Endothelial cell of umbilical vein (primary cell): Measurements from ENCODE around the gene CCDC167. TPM values are rescaled to one million over a fixed set of nuclear protein-coding genes. Genes with fewer than 3 reads are reported as not detected.

ENCODE experiments used
- BruUV-seq: library from RNA; stranded (reverse); fragments of 400-500 nt; replicated peaks from 2 replicates; lab custom pipeline; 2021; lab: Mats Ljungman, UMichigan
- CTCF ChIA-PET: fragments of 300-600, 350-600 bp; sonication (Branson Sonifier 250); formaldehyde crosslinking; loops from one replicate; lab custom pipeline; 2021; ENCODE audit warnings: antibody characterized with exemption, inconsistent platforms; lab: Charles Lee
- POLR2A ChIA-PET: fragments of 300-600, 350-600 bp; sonication (Branson Sonifier 250); formaldehyde crosslinking; loops from one replicate; lab custom pipeline; 2021; ENCODE audit warnings: antibody characterized with exemption, inconsistent platforms; lab: Charles Lee
- DNase-seq: peaks from one replicate; pipeline ENCODE4 v3.0.0-alpha.2; 2011; ENCODE audit warnings: low read depth, low spot score
- FAIRE-seq: peaks from 2 replicates; lab custom pipeline; 2011; peaks lifted over from hg19 to GRCh38; lab: Jason Lieb, UNC
- H2AFZ ChIP-seq: 2 replicates; pipeline ENCODE4 v1.6.0; 2012; ENCODE audit warnings: low read depth, low read length, control low read depth, inconsistent platforms
- H3K27ac ChIP-seq: 2 replicates; pipeline ENCODE4 v1.5.1; 2011; ENCODE audit warnings: low read depth, mild to moderate bottlenecking, control low read depth, low read length, moderate library complexity; ENCODE audit not compliant: insufficient read depth
- H3K27me3 ChIP-seq, 2 experiments: 2 replicates each; pipeline versions ENCODE4 v1.6.0 to v1.6.1; 2011; ENCODE audit warnings: low read length in 2 of 2, mixed read lengths in 1 of 2; ENCODE audit not compliant: control insufficient read depth in 2 of 2, insufficient read depth in 2 of 2
- H3K36me3 ChIP-seq, 2 experiments: 2 replicates in 1 of 2; 3 replicates in 1 of 2; pipeline ENCODE4 v1.5.1; 2011; ENCODE audit warnings: low read length in 2 of 2, mild to moderate bottlenecking in 1 of 2, moderate library complexity in 1 of 2; ENCODE audit not compliant: control insufficient read depth in 2 of 2, insufficient read depth in 2 of 2; ENCODE audit errors: extremely low read depth in 1 of 2
- H3K4me1 ChIP-seq: 3 replicates; pipeline ENCODE4 v1.5.1; 2011; ENCODE audit warnings: mild to moderate bottlenecking, low read length; ENCODE audit not compliant: control insufficient read depth, insufficient read depth; ENCODE audit errors: extremely low read depth
- H3K4me2 ChIP-seq: 2 replicates; pipeline ENCODE4 v1.6.1; 2011; ENCODE audit warnings: low read length, control low read depth, mixed read lengths; ENCODE audit not compliant: insufficient read depth
- H3K4me3 ChIP-seq, 3 experiments: fragments of 200-600 bp in 1 of 3; sonication (generic), shearing (Covaris generic) in 1 of 3; replicated peaks in 1 of 3; 2 replicates each; pipeline ENCODE4 v1.5.1; 2011 to 2016; ENCODE audit warnings: control low read depth in 3 of 3, low read length in 3 of 3, mild to moderate bottlenecking in 2 of 3, inconsistent platforms in 1 of 3, low read depth in 1 of 3, moderate library complexity in 1 of 3; ENCODE audit not compliant: insufficient read depth in 1 of 3
- H3K79me2 ChIP-seq: 2 replicates; pipeline ENCODE4 v1.6.0; 2012; ENCODE audit warnings: low read length, inconsistent platforms; ENCODE audit not compliant: control insufficient read depth, insufficient read depth
- H3K9ac ChIP-seq: replicated peaks from 2 replicates; pipeline ENCODE3; 2011; ENCODE audit warnings: low read length, control low read depth; ENCODE audit not compliant: insufficient read depth; ENCODE audit errors: extremely low read depth
- H3K9me1 ChIP-seq: replicated peaks from 3 replicates; pipeline ENCODE4 v1.6.0; 2011; ENCODE audit warnings: mild to moderate bottlenecking, low read length; ENCODE audit not compliant: control insufficient read depth, insufficient read depth; ENCODE audit errors: extremely low read depth
- H3K9me3 ChIP-seq: replicated peaks from 2 replicates; pipeline ENCODE4 v1.5.1; 2012; ENCODE audit warnings: low read length, inconsistent platforms; ENCODE audit not compliant: control insufficient read depth, insufficient read depth
- H4K20me1 ChIP-seq: replicated peaks from 2 replicates; pipeline ENCODE3; 2011; ENCODE audit warnings: mild to moderate bottlenecking, low read length; ENCODE audit not compliant: control insufficient read depth, insufficient read depth; ENCODE audit errors: extremely low read depth
- CTCF ChIP-seq, 2 donors: IDR thresholded peaks; 1 replicate in 1 of 2; 2 replicates in 1 of 2; pipeline ENCODE4 v1.5.1; 2011; ENCODE audit warnings: low read length in 2 of 2, mild to moderate bottlenecking in 2 of 2, moderate library complexity in 2 of 2, control low read depth in 1 of 2, inconsistent platforms in 1 of 2, low read depth in 1 of 2; ENCODE audit not compliant: insufficient read depth in 1 of 2; ENCODE audit errors: extremely low read depth in 1 of 2
- GATA2 ChIP-seq: IDR thresholded peaks from 2 replicates; pipeline ENCODE4 v1.7.0; 2011; ENCODE audit warnings: low read depth, mild to moderate bottlenecking, moderate library complexity, mixed read lengths, low read length; ENCODE audit not compliant: insufficient read length, insufficient read depth
- MYC ChIP-seq: IDR thresholded peaks from one replicate; pipeline ENCODE4 v1.6.1; 2011; ENCODE audit warnings: mild to moderate bottlenecking, low read depth, low read length
- POLR2A ChIP-seq: IDR thresholded peaks from 2 replicates; pipeline ENCODE4 v1.6.1; 2012; ENCODE audit warnings: low read depth, mild to moderate bottlenecking, control low read depth, low read length
- dilution Hi-C: fragments of 300-500 bp; cut with MboI; formaldehyde crosslinking; loops from one replicate; pipeline ENCODE4 v1.15.0; 2019; ENCODE audit warnings: low sequenced_read_pairs; ENCODE audit not compliant: extremely low pct_ligation_motif_present
- intact Hi-C: fragments of 100-400 bp; cut with micrococcal nuclease; formaldehyde crosslinking; loops from one replicate; pipeline ENCODE4 v1.10.0; 2022
- polyA plus RNA-seq, 4 experiments: library from polyadenylated mRNA; depleted of rRNA in 3 of 4; stranded (reverse) in 3 of 4; unstranded in 1 of 4; fragments of >200 nt; gene quantifications; 2 replicates each; pipeline versions ENCODE4 v1.2.1 to v1.2.3, GENCODE V29; 2011 to 2012; ENCODE audit warnings: missing spikeins in 1 of 4
- total RNA-seq: library from RNA; stranded (reverse); gene quantifications from 2 replicates; pipeline ENCODE4 v1.2.3, GENCODE V29; 2021

Gene CCDC167
- total and polyA plus RNA-seq, 2 donors (not counting 3 experiments of a cell fraction or from before 2014, with no cell fraction given) = 46.6 to 105 TPM

- H3K9me1 ChIP-seq = no peaks in the 10 kb centered on the region
- H2AFZ ChIP-seq = no peak overlapping the region
- H3K27ac ChIP-seq = no peak overlapping the region
- H3K79me2 ChIP-seq = no peaks in the 10 kb centered on the region
- no peak for TF ChIP-seq MYC
- TF ChIP-seq GATA2 = no peak
- TF ChIP-seq POLR2A = no peak
- no peak for TF ChIP-seq CTCF (IDR thresholded peaks at IDR 0.05; ENCODE audit: extremely low read depth in 1 of 2, insufficient read depth in 1 of 2, low read depth in 1 of 2, low read length in 2 of 2)
- no peak overlapping the region for H3K4me3 ChIP-seq
- DNase-seq = no peak
- ChIA-PET POLR2A (interaction anchor here (0.6 kb wide), 1 partner anchor 60 kb away, joined by 5 read pairs; no protein-coding TSS in a partner anchor), CTCF (interaction anchor here (1.2 to 1.9 kb wide), 4 partner anchors 10 to 211 kb away, joined by 3 to 7 read pairs (median 4); no protein-coding TSS in a partner anchor)
- no peak overlapping the region for H3K4me2 ChIP-seq
- no peaks in the 10 kb centered on the region for H3K4me1 ChIP-seq
- intact Hi-C loops = loop anchor here (5.0 kb wide), 2 partner anchors 114 to 171 kb away; no protein-coding TSS in a partner anchor
- no peak for FAIRE-seq
- dilution Hi-C loops = no loop called here
- H3K9me3 ChIP-seq = no peaks in the 10 kb centered on the region
- no peaks in the 10 kb centered on the region for H4K20me1 ChIP-seq
- H3K27me3 ChIP-seq = no peaks in the 10 kb centered on the region
- H3K36me3 ChIP-seq = peaks cover 3 to 34% of the 10 kb centered on the region in 2 experiments
- no peak overlapping the region for H3K9ac ChIP-seq
- BruUV-seq = no TSS peak
These were observed 18.6 kb downstream of the CCDC167 start for GRCh38 chr6:37480951-37481534.
